Measurements from ENCODE around the gene AHSA1.
"Not testable (repeated sequence)": the region's sequence is repeated elsewhere in the genome, so short reads cannot be mapped to it uniquely, and the experiment has no call there.

AHSA1 gene

DNA sequence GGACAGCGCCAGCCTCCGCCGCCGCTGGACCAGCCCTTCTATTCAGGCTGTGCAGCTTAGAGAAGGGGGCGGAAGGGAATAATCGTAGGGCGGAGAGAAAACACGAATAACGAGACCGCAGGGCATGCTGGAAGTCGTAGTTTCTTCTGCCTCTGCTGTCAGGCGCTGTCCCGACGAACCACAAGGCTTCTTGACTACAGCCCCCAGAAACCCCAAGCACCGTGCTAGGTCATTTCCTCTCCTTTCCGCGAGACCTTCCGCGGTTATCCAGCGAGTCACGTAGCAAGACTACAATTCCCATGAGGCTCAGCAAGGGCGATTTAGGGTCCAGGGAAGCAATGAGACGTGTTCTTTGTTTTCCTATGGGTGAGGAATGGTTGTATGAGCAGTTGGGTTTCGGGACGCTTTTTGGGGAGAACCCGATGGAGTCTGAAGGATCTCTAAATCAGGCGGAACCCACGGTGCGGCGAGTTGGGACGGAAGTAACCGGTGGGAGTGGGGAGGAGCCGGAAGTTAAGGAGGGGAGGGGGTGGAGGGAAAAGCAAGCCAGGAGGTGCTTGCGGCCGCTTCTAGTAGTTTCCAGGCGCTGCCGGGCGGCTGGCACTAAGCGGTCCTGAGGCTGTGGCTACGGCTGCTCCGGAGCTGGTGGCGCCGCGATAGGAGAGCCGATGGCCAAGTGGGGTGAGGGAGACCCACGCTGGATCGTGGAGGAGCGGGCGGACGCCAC, at the start of gene AHSA1, which contains the start of gene VIPAS39:
TSS of gene AHSA1 (plus strand) at position 572 of the 727 bp plus-strand sequence. CDS start at position 669, 97 bp downstream.
TSS of gene VIPAS39 (minus strand) at position 80 of the 727 bp plus-strand sequence. CDS start 3,499 bp downstream, outside the sequence.
- in situ Hi-C loops (cut with HindIII; ENCODE audit: low sequenced_read_pairs) = no loop called here

GRCh38 chr14:77409131-77409533, 48.8 kb upstream of the AHSA1 start:
- in situ Hi-C loops (cut with HindIII; ENCODE audit: low sequenced_read_pairs) = no loop called here

- in situ Hi-C loops (cut with HindIII; ENCODE audit: low sequenced_read_pairs) = not testable (repeated sequence)
Measured at GRCh38 chr14:77415403-77416030, 42.4 kb upstream of the AHSA1 start.

DNA sequence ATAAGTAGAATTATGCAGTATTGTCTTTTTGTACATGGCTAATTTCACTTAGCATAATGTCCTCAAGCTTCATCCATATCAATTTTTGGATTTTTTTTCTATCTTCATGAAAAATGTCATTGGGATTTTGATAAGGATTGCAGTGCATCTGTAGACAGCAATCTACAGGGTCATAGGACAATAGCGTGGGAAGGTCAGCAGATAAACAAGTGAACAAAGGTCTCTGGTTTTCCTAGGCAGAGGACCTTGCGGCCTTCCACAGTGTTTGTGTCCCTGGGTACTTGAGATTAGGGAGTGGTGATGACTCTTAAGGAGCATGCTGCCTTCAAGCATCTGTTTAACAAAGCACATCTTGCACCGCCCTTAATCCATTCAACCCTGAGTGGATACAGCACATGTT, 41.8 kb upstream of the AHSA1 start:
- in situ Hi-C loops (cut with HindIII; ENCODE audit: low sequenced_read_pairs) = not testable (repeated sequence)

GRCh38 chr14:77416836-77417235, 41.1 kb upstream of the AHSA1 start:
- in situ Hi-C loops (cut with HindIII; ENCODE audit: low sequenced_read_pairs) = no loop called here

- in situ Hi-C loops (cut with HindIII; ENCODE audit: low sequenced_read_pairs) = no loop called here
Measured at GRCh38 chr14:77421201-77421600, 36.7 kb upstream of the AHSA1 start.

GRCh38 chr14:77423423-77423822, 34.5 kb upstream of the AHSA1 start, which contains the start of gene NOXRED1:
NOXRED1 (minus strand) TSS chr14:77423523; CDS start chr14:77422889, 634 bp downstream.
- in situ Hi-C loops (cut with HindIII; ENCODE audit: low sequenced_read_pairs) = no loop called here

DNA sequence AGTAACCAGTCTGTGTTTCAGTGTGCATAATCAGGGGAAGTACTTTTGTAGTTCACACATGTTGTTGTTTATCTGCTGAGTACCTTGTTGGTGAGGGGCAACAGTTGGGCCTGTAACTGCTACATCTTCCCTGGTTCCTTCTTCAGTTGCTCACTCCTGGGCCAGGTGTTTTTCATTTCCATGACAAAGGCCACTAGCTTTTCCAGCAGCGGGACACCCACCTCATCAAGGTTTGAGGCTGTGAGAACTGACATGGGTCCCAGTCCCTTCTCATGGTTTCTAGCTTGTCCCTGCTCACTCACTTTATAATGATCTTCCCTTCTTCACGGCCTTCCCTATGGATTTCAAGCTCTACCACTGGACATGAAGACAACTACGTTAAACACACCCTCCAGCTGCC, 33.0 kb upstream of the AHSA1 start:
- in situ Hi-C loops (cut with HindIII; ENCODE audit: low sequenced_read_pairs) = no loop called here

- in situ Hi-C loops (cut with HindIII; ENCODE audit: low sequenced_read_pairs) = no loop called here
Measured at GRCh38 chr14:77426396-77426795, 31.5 kb upstream of the AHSA1 start.

DNA sequence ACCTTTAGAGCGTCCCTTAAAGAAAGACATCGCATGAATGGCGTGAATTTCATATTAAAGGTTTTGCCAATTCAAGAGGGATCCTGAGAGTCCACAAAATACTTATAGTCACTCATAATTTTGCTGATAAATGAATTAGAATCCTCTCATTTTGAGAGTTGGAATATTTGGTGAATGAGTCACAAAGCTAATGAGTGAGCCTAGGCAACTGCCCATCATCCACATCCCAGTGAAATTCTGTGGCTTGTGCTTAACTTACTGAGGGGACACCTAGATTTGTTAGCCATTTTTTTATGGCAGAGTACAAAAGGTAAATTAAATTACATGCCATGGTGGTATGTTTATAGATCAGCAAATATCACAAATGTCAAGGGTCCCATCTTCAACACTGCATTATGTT, 21.9 kb upstream of the AHSA1 start:
- in situ Hi-C loops (cut with HindIII; ENCODE audit: low sequenced_read_pairs) = no loop called here

DNA sequence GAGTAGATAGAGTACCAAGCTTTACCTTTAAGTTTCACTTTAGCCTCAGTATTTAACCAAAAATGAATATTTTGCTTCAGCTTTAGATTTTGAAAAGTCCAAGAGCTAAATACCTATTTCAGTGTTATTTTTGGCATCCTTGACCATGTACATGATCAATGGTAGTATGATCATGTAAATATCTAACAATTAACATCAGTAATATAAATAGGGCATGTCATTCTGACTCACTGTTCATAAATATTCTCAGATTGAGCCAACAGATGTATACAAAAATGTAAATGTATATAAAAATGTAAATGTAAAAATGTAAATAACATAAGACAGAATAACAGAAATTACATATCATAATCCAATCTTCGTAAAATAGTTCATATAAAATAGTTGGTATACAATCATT, 19.3 kb upstream of the AHSA1 start:
- in situ Hi-C loops (cut with HindIII; ENCODE audit: low sequenced_read_pairs) = no loop called here

GRCh38 chr14:77439861-77440260, 18.0 kb upstream of the AHSA1 start:
- in situ Hi-C loops (cut with HindIII; ENCODE audit: low sequenced_read_pairs) = no loop called here

- in situ Hi-C loops (cut with HindIII; ENCODE audit: low sequenced_read_pairs) = no loop called here
Measured at GRCh38 chr14:77442196-77442595, 15.7 kb upstream of the AHSA1 start.

DNA sequence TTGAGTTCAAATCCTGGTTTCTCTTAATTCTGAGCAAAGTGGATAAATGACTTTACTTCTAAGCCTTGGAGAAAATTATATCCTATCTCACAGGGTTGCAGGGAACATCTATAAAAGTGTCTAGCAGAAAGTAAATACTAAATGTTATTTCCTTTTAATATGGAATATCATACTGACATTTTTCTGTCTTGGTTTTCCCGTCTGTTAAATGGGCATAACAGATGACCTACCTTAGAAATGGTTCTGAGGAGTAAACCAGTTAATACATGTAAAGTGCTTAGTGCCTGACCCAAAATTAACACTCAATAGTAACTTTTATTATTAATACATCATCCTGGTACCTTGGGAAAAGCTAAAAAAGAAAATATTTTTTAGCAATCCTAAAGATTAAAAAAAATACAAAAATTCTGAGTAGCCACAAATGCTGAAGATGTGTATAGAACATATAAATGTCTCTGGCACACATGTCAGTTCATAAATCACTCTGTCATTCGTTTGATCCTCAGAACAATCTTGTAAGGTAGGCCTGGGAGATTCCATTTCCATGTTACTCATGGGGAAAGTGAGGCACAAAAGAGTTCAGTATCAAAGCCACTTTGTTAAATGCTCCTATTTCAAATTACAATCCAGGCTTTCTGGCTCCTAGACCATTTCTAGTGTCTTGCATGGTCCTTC, 1.8 kb upstream of the AHSA1 start:
- in situ Hi-C loops (cut with HindIII; ENCODE audit: low sequenced_read_pairs) = no loop called here

- in situ Hi-C loops (cut with HindIII; ENCODE audit: low sequenced_read_pairs) = no loop called here
Measured at GRCh38 chr14:77457115-77457521, 775 bp upstream of the AHSA1 start.

DNA sequence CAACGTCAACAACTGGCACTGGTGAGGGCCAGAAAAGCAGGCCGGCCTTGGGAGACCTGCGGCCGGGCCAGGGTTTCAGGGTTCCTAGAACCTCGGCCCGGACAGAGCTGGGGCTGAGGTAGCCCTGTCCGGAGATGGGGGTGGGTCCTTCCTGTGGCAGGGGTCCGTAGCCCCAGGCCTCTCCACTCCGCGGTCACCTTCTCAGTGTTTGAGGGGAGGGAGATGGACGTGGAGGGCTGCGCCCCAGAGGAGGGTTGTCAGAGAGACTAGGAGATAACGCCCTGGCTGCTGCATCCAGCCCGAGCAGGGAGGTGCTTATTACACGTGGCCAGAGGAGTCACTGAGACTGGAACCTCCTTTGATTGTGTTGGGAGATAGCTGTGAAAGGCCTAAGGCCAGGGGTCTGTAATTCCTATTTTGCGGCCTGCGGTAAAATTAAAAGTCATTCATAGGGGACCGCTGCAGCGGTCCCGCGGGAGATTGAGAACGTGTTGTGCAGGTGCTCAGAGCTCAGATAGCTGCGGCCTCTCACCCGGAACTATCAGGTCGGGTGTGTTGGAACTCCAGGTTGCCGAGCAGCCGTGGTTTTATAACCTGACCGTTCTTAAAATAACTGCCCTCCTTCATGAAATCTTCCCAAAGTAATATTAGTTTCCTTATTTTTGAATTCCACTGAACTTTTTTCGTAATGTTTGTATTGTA, 507 bp downstream of the AHSA1 start:
- in situ Hi-C loops (cut with HindIII; ENCODE audit: low sequenced_read_pairs) = no loop called here

DNA sequence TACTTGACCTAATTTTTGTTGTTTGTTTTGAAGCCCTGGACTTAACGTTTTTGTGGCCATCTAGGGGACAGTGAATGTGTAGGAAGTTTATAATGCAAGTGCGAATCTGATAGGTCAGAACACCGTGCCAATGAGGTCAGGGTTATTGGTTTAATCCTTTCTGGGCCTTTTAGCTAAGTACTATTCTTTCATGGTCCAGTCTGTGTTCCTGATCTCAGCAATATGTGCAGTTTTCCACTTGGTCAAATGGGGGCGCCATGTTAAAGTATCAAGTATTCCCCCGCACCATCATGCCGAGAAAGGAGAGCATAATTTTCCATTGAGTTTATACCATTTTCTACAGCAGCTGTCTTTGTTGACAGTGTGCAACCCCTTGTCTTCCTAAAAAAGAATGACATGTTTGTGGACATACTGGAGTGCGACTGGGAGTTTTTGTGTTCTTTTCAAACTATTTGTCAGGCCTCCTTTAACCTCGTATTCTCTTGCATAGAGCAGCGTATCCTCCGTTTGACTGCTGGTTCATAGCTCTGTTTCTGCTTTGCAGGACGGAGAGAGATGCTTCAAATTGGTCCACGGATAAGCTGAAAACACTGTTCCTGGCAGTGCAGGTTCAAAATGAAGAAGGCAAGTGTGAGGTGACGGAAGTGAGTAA, 1.3 kb downstream of the AHSA1 start:
- in situ Hi-C loops (cut with HindIII; ENCODE audit: low sequenced_read_pairs) = no loop called here

DNA sequence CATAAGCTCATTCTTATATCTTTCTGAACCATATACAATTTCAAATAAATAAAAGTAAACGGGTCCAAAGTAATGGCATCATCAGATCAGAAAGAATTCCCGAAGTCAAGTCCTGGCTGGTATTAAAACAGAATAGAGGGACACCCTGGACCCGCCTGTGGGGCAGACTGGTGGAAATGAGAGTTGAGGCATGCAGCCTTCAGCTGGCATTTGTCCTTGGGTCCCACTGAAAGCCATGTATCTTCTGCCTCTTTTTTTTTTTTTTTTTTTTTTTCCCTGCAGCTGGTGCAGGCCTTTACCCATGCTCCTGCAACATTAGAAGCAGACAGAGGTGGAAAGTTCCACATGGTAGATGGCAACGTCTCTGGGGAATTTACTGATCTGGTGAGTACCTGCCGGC, 9.9 kb downstream of the AHSA1 start:
- in situ Hi-C loops (cut with HindIII; ENCODE audit: low sequenced_read_pairs) = no loop called here

DNA sequence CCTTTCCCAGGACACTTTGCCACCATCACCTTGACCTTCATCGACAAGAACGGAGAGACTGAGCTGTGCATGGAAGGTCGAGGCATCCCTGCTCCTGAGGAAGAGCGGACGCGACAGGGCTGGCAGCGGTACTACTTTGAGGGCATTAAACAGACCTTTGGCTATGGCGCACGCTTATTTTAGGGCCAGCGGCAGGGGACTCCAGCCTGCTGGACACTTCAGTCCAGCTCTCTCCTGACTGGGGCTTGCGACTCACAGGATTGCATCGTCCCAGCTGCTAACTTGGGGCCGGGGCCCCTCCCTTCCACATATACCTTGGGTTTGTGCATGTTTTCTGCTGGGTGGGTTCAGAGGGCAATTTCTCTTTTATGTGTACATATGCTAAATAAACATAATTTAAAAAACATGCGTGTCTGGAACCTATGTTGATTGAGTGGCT, 11.2 kb downstream of the AHSA1 start:
- in situ Hi-C loops (cut with HindIII; ENCODE audit: low sequenced_read_pairs) = no loop called here

DNA sequence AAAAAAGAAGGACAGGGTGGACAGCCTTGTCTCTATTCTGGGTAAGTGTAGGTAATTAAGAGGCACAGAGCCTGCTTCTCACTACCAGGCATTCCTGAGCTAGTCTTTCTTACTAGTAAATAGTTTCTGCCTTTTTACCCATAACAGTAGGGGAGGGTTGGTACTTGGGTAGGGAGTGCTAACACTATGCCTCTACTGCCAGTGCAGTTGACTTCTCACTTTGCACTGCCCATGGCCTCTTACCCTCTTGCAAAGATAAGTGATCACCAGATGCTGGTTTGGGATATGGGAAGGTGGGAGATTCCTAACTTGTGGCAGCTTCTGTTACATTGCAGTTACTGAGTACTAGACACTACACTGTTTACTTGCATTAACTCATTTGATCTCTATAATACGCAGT, 11.6 kb downstream of the AHSA1 start:
- in situ Hi-C loops (cut with HindIII; ENCODE audit: low sequenced_read_pairs) = no loop called here
